CD4-positive, alpha-beta memory T cell (primary cell): ENCODE measurements around the gene TNFRSF11A. TPM values are rescaled to one million over a fixed set of nuclear protein-coding genes. Genes with fewer than 3 reads are reported as not detected.
A peak's percentile ranks its signal among the peaks of the same experiment; 100 is the strongest.

Source experiments
- CTCF ChIA-PET: fragments of 350-600 bp; sonication (Branson Sonifier 250); formaldehyde crosslinking; loops from one replicate; lab custom pipeline; 2021; ENCODE audit warnings: inconsistent platforms; ENCODE audit not compliant: partially characterized antibody; lab: Charles Lee
- POLR2A ChIA-PET: fragments of 350-600 bp; sonication (Branson Sonifier 250); formaldehyde crosslinking; loops from one replicate; lab custom pipeline; 2021; ENCODE audit not compliant: partially characterized antibody; lab: Charles Lee
- DNase-seq, 5 donors: peaks; one replicate each; pipeline versions ENCODE4 v3.0.0 to v3.0.0-alpha.2; 2020 to 2022; ENCODE audit warnings: mixed read lengths in 1 of 5
- H3K27ac ChIP-seq: one replicate; pipeline ENCODE4 v1.7.0; 2013; ENCODE audit warnings: low read depth, low read length
- H3K27me3 ChIP-seq: 2 replicates; pipeline ENCODE4 v1.7.0; 2013; ENCODE audit warnings: mild to moderate bottlenecking, low read length, moderate library complexity; ENCODE audit not compliant: insufficient read depth
- H3K36me3 ChIP-seq: 2 replicates; pipeline ENCODE4 v1.7.0; 2013; ENCODE audit warnings: mild to moderate bottlenecking, low read length, moderate library complexity; ENCODE audit not compliant: insufficient read depth
- H3K4me1 ChIP-seq: 2 replicates; pipeline ENCODE4 v1.7.0; 2013; ENCODE audit warnings: mild to moderate bottlenecking, low read length, moderate library complexity; ENCODE audit not compliant: insufficient read depth
- H3K4me3 ChIP-seq, 2 donors: one replicate each; pipeline ENCODE4 v1.7.0; 2013; ENCODE audit warnings: low read length in 2 of 2, mild to moderate bottlenecking in 1 of 2
- H3K9me3 ChIP-seq, 2 donors: one replicate each; pipeline ENCODE4 v1.7.0; 2013; ENCODE audit warnings: low read length in 2 of 2, control low read depth in 1 of 2; ENCODE audit not compliant: control insufficient read depth in 1 of 2
- H3K27ac Mint-ChIP-seq, 7 donors: one replicate each; pipeline ENCODE4 v1.8.0; 2020 to 2021; ENCODE audit warnings: mixed read lengths in 7 of 7, mild to moderate bottlenecking in 6 of 7, inconsistent platforms in 3 of 7, moderate library complexity in 3 of 7
- H3K27me3 Mint-ChIP-seq, 2 donors: one replicate each; pipeline ENCODE4 v1.8.0; 2020 to 2021; ENCODE audit warnings: mixed read lengths in 2 of 2
- H3K36me3 Mint-ChIP-seq, 2 donors: one replicate each; pipeline ENCODE4 v1.8.0; 2020 to 2021; ENCODE audit warnings: mixed read lengths in 2 of 2, inconsistent platforms in 1 of 2, mild to moderate bottlenecking in 1 of 2
- H3K4me1 Mint-ChIP-seq, 4 donors: one replicate each; pipeline ENCODE4 v1.8.0; 2020 to 2021; ENCODE audit warnings: mixed read lengths in 4 of 4, mild to moderate bottlenecking in 1 of 4
- H3K4me3 Mint-ChIP-seq, 8 donors: one replicate each; pipeline ENCODE4 v1.8.0; 2020 to 2021; ENCODE audit warnings: mixed read lengths in 8 of 8, mild to moderate bottlenecking in 7 of 8, moderate library complexity in 6 of 8, inconsistent platforms in 3 of 8
- H3K9me3 Mint-ChIP-seq, 8 donors: one replicate each; pipeline ENCODE4 v1.8.0; 2020 to 2021; ENCODE audit warnings: mixed read lengths in 8 of 8, mild to moderate bottlenecking in 5 of 8, inconsistent platforms in 3 of 8, moderate library complexity in 1 of 8
- intact Hi-C: fragments of 100-400 bp; cut with micrococcal nuclease; formaldehyde crosslinking; loops from one replicate; pipeline ENCODE4 v1.15.1; 2023
- polyA plus RNA-seq, 2 donors: library from polyadenylated mRNA; unstranded; fragments of 300-500 nt; fragmentation: Illumina TruSeq; gene quantifications; one replicate each; pipeline ENCODE4 v1.2.3, GENCODE V29; 2021
- total RNA-seq, 2 experiments: library from RNA; stranded (reverse); gene quantifications; one replicate each; pipeline ENCODE4 v1.2.3, GENCODE V29; 2021

The TNFRSF11A gene
- total and polyA plus RNA-seq, 4 experiments from 2014 or later = 0.49 to 6.5 (median 1.3) TPM

GRCh38 chr18:62330650-62331049 lies 5.5 kb downstream of the TNFRSF11A start:
- POLR2A ChIA-PET = no interaction called here
- Mint-ChIP-seq H3K4me3 (peak overlapping the region in 1 of 8 donors; percentile 85), H3K4me1 (peaks cover 9 to 34% (median 23%) of the 10 kb centered on the region in 4 donors), H3K36me3 (no peaks in the 10 kb centered on the region), H3K9me3 (peaks cover 0 to 3% (median 0%) of the 10 kb centered on the region in 8 donors), H3K27ac (peak overlapping the region in 3 of 7 donors; percentile 29 to 92 (median 77)), H3K27me3 (peaks cover 56 to 59% of the 10 kb centered on the region in 2 donors)
- intact Hi-C loops = no loop called here
- DNase-seq = no peak
- Histone ChIP-seq H3K4me1 (peaks cover 13% of the 10 kb centered on the region), H3K4me3 (no peak overlapping the region), H3K36me3 (no peaks in the 10 kb centered on the region), H3K27ac (no peak overlapping the region), H3K27me3 (peaks cover 28% of the 10 kb centered on the region), H3K9me3 (no peaks in the 10 kb centered on the region)
- CTCF ChIA-PET = no interaction called here

GRCh38 chr18:62331581-62332356 lies 6.7 kb downstream of the TNFRSF11A start:
- Histone ChIP-seq H3K9me3 (no peaks in the 10 kb centered on the region), H3K4me1 (peaks cover 2% of the 10 kb centered on the region), H3K27me3 (peaks cover 17% of the 10 kb centered on the region), H3K36me3 (no peaks in the 10 kb centered on the region), H3K27ac (no peak overlapping the region), H3K4me3 (no peak overlapping the region)
- Mint-ChIP-seq H3K27me3 (peaks cover 49% of the 10 kb centered on the region in 2 donors), H3K36me3 (no peaks in the 10 kb centered on the region), H3K27ac (peak overlapping the region in 2 of 7 donors; percentile 16 to 81), H3K9me3 (no peaks in the 10 kb centered on the region), H3K4me3 (peak overlapping the region in 1 of 8 donors; percentile 62), H3K4me1 (peaks cover 4 to 23% (median 14%) of the 10 kb centered on the region in 4 donors)
- intact Hi-C loops = no loop called here
- POLR2A ChIA-PET = no interaction called here
- CTCF ChIA-PET = interaction anchor here (1.2 kb wide), 1 partner anchor 8 kb away, joined by 3 read pairs; no protein-coding TSS in a partner anchor
- no peak for DNase-seq

DNA sequence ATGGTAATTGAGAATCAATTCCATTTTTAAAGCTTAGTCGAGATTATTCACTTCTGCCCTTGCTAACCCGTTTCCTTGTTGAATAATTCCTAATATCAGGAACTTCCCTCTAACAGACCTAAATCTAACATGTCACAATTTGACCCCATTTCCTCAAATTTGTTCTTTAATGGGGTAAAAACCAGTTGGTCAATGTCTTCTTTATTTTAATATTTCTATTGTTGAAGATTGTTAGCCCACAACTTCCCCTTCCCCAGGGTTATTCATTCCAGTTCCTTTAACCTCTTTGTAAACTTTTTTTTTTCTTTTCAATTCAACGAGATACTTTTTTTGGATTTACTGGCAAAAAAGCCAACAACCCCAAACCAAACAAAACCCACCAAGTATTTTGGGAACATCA lies 7.3 kb downstream of the TNFRSF11A start:
- ChIA-PET CTCF (interaction anchor here (1.2 kb wide), 1 partner anchor 8 kb away, joined by 3 read pairs; no protein-coding TSS in a partner anchor), POLR2A (no interaction called here)
- H3K4me1 Mint-ChIP-seq = peaks cover 3 to 20% (median 12%) of the 10 kb centered on the region in 4 donors

DNA sequence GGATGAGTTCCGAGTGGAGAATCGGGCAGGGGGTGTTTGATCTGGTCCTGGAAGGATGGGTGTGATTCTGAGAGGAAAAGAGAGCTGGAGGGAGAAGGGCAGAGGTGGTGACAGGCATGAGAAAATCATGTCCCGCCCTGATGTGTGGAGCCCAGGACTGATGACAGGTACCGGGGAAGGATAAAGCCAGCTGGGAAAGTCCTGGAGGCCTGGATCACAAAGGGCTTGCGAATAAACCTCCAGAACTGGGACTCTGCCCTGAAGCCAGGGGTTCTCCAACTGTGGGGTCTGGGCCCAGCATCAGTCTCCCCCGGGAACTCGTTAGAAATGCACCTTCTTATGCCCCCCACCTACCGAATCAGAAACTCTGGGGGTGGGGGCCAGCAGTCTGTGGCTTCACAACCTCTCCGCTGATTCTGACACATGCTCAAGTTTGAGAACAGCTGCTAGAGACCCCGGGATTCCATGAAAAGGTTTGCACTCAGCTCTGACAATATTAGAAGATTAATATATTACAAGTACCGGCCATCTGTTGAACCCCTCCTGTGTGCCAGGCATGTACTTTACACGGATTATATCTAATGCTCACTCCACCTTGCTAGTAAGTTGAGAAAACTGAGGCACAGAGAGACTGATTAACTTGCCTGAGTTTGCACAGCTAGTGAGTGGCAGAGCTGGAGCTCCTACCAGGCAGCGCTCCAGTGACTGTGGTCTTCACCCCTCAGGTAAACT lies 8.0 kb downstream of the TNFRSF11A start:
- POLR2A ChIA-PET = no interaction called here
- H3K4me1 Mint-ChIP-seq = peaks cover 2 to 15% (median 11%) of the 10 kb centered on the region in 4 donors
- no peaks in the 10 kb centered on the region for H3K9me3 Mint-ChIP-seq

More for the DNA sequence above, 7.3 kb downstream of the TNFRSF11A start:
- H3K4me3 Mint-ChIP-seq = no peak overlapping the region
- Histone ChIP-seq H3K36me3 (no peaks in the 10 kb centered on the region), H3K4me3 (no peak overlapping the region), H3K27ac (no peak overlapping the region), H3K27me3 (peaks cover 11% of the 10 kb centered on the region), H3K4me1 (no peaks in the 10 kb centered on the region), H3K9me3 (no peaks in the 10 kb centered on the region)
- H3K27ac Mint-ChIP-seq = peak overlapping the region in 1 of 7 donors; percentile 81
- H3K9me3 Mint-ChIP-seq = no peaks in the 10 kb centered on the region
- no peaks in the 10 kb centered on the region for H3K36me3 Mint-ChIP-seq
- intact Hi-C loops = no loop called here
- no peak for DNase-seq
- peaks cover 43 to 45% of the 10 kb centered on the region in 2 donors for H3K27me3 Mint-ChIP-seq

DNA sequence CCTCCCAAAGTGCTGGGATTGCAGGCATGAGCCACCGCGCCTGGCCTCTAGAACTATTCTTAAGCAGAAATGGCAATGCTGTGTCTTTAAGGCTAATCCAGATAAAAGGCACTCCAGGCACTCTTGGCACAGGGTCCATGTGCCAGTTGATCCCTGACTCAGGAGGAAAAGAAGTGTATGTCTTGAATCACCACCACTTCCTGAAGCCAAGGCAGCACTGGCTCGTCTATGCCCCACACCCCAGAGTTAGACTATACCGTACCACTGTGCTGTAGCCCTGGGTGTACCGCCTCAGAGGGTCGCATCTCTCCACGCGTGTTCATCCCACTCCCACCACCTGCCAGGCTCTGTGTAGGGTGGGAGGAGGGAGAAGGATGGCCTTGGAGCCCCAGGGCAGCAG lies 9.0 kb downstream of the TNFRSF11A start:
- ChIA-PET CTCF (no interaction called here), POLR2A (no interaction called here)
- Histone ChIP-seq H3K4me1 (no peaks in the 10 kb centered on the region), H3K27ac (no peak overlapping the region), H3K9me3 (no peaks in the 10 kb centered on the region), H3K4me3 (no peak overlapping the region), H3K27me3 (peaks cover 3% of the 10 kb centered on the region), H3K36me3 (no peaks in the 10 kb centered on the region)
- Mint-ChIP-seq H3K4me3 (no peak overlapping the region), H3K4me1 (peaks cover 2 to 15% (median 11%) of the 10 kb centered on the region in 4 donors), H3K36me3 (no peaks in the 10 kb centered on the region), H3K27me3 (peaks cover 32 to 39% of the 10 kb centered on the region in 2 donors), H3K9me3 (no peaks in the 10 kb centered on the region), H3K27ac (no peak overlapping the region)
- DNase-seq = no peak
- intact Hi-C loops = no loop called here

More for the DNA sequence above, 8.0 kb downstream of the TNFRSF11A start:
- no peak overlapping the region for H3K27ac ChIP-seq
- no peak overlapping the region for H3K4me3 ChIP-seq
- H3K36me3 ChIP-seq = no peaks in the 10 kb centered on the region
- Mint-ChIP-seq H3K4me3 (no peak overlapping the region), H3K27me3 (peaks cover 38 to 44% of the 10 kb centered on the region in 2 donors), H3K27ac (no peak overlapping the region), H3K36me3 (no peaks in the 10 kb centered on the region)
- H3K4me1 ChIP-seq = no peaks in the 10 kb centered on the region
- no peak for DNase-seq
- peaks cover 9% of the 10 kb centered on the region for H3K27me3 ChIP-seq
- intact Hi-C loops = no loop called here
- H3K9me3 ChIP-seq = no peaks in the 10 kb centered on the region
- CTCF ChIA-PET = no interaction called here

DNA sequence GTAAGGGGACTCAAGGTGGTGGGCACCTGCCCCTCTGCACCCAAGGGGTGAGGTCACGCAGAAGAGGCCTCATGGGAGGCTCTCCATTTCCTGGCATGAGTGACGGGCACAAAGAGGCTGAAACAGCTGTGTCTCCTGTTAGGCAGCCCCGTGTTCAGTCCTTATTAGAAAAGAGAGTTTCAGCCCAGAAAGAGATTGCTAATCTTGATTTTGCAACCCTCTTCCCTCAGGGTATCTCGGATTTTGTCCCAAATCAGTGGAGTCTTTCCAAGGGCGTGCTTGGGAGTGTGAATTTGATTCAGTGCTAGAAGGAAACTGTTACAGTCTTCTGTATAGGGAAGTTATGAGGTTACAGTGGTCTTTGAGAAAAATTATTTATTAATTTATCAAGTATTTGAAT lies 10.4 kb downstream of the TNFRSF11A start:
- peaks cover 0 to 7% (median 1%) of the 10 kb centered on the region in 4 donors for H3K4me1 Mint-ChIP-seq
- Histone ChIP-seq H3K27ac (no peak overlapping the region), H3K4me1 (no peaks in the 10 kb centered on the region), H3K36me3 (no peaks in the 10 kb centered on the region), H3K27me3 (no peaks in the 10 kb centered on the region), H3K4me3 (no peak overlapping the region), H3K9me3 (no peaks in the 10 kb centered on the region)
- POLR2A ChIA-PET = no interaction called here
- DNase-seq = no peak
- no peaks in the 10 kb centered on the region for H3K36me3 Mint-ChIP-seq
- H3K27me3 Mint-ChIP-seq = peaks cover 20 to 32% of the 10 kb centered on the region in 2 donors
- no peak overlapping the region for H3K4me3 Mint-ChIP-seq
- CTCF ChIA-PET = no interaction called here
- H3K27ac Mint-ChIP-seq = no peak overlapping the region
- intact Hi-C loops = no loop called here
- H3K9me3 Mint-ChIP-seq = no peaks in the 10 kb centered on the region

DNA sequence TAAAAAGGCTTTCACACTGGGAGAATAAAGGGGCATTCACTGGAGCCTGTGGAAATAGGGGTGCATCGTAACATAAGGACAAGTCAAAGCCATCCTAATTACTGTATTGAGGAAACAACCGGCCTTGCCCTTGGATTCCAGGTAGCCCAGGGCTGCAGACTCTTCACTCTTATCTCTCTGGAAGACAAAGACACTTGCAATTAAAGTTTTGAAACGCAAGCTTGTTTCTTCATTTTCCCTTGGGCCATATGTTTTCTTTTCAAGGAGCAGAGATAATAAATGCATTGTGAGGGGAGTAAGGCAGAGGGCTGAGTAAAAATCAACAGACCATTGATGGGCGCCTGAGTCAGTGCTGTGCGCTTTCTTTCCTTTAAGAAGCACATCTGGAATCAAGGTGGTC lies 11.5 kb downstream of the TNFRSF11A start:
- Histone ChIP-seq H3K36me3 (no peaks in the 10 kb centered on the region), H3K4me1 (no peaks in the 10 kb centered on the region), H3K27ac (no peak overlapping the region), H3K27me3 (no peaks in the 10 kb centered on the region), H3K9me3 (no peaks in the 10 kb centered on the region), H3K4me3 (no peak overlapping the region)
- H3K9me3 Mint-ChIP-seq = no peaks in the 10 kb centered on the region
- intact Hi-C loops = no loop called here
- peaks cover 0 to 3% (median under 1%) of the 10 kb centered on the region in 4 donors for H3K4me1 Mint-ChIP-seq
- ChIA-PET POLR2A (no interaction called here), CTCF (no interaction called here)
- H3K27ac Mint-ChIP-seq = no peak overlapping the region
- H3K27me3 Mint-ChIP-seq = peaks cover 14 to 34% of the 10 kb centered on the region in 2 donors
- no peak overlapping the region for H3K4me3 Mint-ChIP-seq
- no peaks in the 10 kb centered on the region for H3K36me3 Mint-ChIP-seq
- no peak for DNase-seq
